NCI-H1048 (cell line): ENCODE measurements around the gene REXO2.

ENCODE experiments used
- DNase-seq: peaks from one replicate; lab custom pipeline; 2025; lab: John Stamatoyannopoulos, UW

REXO2 gene

GRCh38 chr11:114439229-114440120 is at the start of gene REXO2:
Gene REXO2, plus strand, starts transcription at chr11:114439467. Its CDS starts 62 bp downstream, at chr11:114439529.
- DNase-seq = peak; percentile 81

DNA sequence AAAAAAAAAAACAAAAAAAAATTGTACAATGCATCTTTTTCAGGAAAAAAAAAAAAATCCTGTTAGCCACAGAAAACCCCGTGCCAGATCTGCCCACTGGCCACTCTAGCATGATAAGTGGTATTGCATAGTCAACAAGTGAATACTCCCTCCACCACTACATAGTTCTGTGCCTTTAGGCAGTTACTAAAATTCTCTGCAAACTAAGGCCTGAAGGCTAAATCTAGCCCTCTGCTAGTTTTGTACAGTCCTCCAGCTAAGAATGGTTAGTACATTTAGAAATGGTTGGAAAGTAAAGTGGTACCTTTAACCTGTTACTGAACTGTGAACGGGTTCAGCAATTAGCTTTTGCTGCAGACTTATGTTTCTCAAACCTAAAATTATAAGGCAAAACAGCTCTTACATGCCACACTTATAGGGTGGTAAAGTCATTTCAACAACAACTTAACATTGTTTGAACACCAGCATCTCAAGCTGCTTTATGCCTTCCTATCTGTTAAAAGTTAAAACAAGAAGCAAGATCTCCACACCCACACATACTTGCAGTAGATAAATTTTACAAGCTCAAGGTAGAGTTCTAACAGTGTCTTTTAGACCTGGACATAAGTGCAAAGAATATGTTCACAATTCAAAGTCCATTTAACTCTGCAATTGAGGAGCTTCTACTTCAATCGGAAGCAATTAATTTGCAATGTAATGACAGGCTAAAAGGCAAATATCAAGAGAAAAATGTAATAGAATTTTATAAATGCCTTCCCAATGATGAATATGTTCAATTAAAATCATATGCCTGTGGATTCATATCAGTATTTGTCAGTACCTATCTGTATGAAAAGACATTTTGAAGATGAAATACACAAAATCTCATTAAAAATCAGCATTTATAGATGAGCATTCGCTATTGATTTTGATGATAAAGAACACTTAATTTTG is 46.3 kb upstream of the REXO2 start:
- no peak for DNase-seq

DNA sequence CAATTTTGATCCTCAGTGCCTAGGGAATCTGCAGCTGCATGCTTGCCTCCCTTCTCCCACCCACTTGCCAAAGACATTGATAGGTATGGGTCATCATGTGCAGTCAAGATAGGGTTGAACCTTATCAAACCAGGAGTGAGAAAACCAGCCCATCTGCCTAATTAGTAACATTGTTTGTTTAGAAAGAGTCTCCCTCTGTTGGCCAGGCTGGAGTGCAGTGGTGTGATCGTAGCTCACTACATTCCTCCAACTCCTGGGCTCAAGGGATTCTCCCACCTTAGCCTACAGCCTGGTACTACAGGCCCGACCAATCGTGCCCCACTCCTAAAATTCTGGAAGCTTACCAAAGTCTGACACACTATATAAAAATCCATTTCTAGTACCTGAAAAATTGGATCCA is 43.5 kb upstream of the REXO2 start:
- no peak for DNase-seq

DNA sequence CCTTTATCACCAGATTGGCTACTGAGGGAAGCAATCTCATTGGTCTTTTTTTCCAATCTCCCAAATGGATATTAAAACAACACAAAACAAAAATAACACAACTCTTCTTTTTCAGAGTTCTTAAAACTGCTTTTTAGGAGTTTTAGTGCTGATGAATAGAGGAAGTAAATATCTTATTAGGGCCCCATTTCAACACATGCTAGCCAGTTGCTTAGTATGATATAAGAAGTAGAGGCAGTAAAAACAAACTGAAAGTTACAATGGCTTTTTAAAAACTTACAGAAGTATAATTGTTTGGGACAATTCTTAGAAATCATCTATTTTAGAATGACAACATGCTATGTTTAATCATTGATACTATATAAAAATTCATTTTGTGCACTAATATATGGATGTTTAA is 42.4 kb upstream of the REXO2 start:
- DNase-seq = no peak

- DNase-seq = no peak
Observed at GRCh38 chr11:114397349-114397982, 41.8 kb upstream of the REXO2 start.

GRCh38 chr11:114398303-114398920 is 40.9 kb upstream of the REXO2 start:
- DNase-seq = no peak

GRCh38 chr11:114399490-114400215 is 39.6 kb upstream of the REXO2 start:
- no peak for DNase-seq

GRCh38 chr11:114400216-114400914 is 38.9 kb upstream of the REXO2 start, which contains the start of the genes C11orf71 and RBM7:
Gene C11orf71, minus strand, starts transcription at chr11:114400511. Its CDS starts 180 bp downstream, at chr11:114400331.
Gene RBM7, plus strand, starts transcription at chr11:114400666. Its CDS starts 6 bp downstream, at chr11:114400672.
- peak; percentile 80 for DNase-seq

DNA sequence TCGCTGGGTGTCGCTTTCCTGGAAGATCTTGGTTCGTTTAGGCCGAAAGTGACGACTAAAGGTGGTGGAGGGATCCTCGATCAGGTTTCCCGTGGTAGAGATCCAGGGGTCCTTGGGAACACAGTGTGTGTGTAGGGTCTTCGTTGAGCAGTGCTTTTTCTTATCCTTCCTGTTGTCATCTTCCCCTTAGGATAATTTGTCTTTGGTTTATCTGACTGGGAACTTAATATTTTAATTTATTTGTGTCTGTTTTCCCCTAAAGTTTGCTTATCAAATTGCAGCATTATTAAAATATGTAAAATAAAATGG is 38.4 kb upstream of the REXO2 start:
- no peak for DNase-seq

DNA sequence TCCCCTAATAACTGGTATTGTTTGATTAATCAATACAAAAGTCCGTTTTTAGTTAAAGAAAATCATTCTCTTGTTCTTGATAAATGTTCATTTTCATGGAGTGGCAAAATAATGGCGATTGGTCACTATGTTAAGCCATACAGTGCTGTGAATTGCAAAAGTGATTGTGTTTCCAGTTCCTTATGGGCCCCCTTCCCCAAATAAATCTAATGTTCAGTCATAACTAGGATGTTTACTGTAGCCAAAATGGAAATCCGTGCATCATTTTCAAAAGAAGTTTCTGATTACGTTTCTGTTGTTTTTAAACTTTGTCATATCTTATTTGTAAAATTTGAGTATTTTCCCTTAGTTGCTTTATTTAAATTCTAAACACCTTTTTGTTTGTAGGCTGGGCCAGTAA is 38.0 kb upstream of the REXO2 start:
- DNase-seq = no peak

GRCh38 chr11:114412946-114413345 is 26.3 kb upstream of the REXO2 start:
- no peak for DNase-seq

DNA sequence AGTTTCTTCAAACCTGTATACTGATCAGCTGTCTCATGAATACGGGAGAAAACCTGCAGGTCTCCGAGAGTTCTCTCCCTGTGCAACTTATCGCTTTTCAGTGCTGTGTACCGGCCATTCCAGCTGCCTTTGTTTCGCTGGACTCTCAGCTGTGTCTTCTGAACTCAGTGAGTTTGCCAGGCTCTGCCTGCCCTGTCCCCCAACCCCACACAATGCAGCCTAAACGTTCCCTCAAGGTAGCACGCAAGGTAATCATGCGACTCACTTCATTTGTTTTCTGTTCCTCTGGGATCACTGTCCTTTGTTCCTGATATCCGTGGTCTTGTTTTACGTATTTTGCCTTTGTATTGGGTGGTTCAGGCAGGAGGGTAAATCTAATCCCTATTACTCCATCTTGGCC is 25.3 kb upstream of the REXO2 start:
- no peak for DNase-seq

GRCh38 chr11:114416441-114416961 is 22.8 kb upstream of the REXO2 start:
- no peak for DNase-seq

- DNase-seq = no peak
Observed at GRCh38 chr11:114426280-114426679, 13.0 kb upstream of the REXO2 start.

DNA sequence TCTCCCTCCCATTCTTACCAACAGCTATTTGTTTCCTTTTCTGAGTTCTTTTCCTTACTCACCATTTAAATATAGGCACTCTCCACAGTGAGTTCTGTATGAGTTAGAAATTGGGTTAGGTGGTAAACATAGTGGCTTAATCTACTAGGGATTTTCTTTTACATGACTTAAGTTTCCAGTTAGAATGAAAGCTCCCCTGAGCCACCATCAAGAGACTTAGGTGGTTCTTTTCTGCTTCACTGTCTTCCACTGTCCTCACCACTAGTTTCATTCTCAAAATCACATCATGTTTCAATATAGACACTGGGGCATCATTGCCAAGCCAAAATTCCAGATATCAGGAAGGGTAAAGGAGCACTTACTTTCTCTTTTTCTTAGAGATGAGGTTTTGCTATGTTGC is 9.0 kb upstream of the REXO2 start:
- no peak for DNase-seq

GRCh38 chr11:114432893-114433292 is 6.4 kb upstream of the REXO2 start:
- DNase-seq = no peak

GRCh38 chr11:114433376-114433775 is 5.9 kb upstream of the REXO2 start:
- DNase-seq = no peak

DNA sequence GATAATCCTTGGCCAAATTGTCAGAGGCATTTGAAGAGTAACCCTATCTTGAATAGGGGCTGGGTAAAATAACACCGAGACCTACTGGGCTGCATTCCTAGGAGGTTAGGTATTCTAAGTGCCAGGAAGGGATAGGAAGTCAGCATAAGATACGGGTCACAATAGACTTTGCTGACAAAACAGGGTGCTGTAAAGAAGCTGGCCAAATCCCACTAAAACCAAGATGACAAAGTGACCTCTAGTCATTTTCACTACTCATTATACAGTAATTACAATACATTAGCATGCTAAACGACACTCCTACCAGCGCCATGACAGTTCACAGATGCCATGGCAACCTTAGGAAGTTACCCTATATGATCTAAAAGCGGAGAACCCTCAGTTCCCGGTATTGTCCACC is 964 bp upstream of the REXO2 start:
- DNase-seq = no peak

GRCh38 chr11:114440121-114440860 is 1.0 kb downstream of the REXO2 start:
- DNase-seq = no peak
